Fibroblast of gingiva (primary cell): ENCODE measurements around the gene INSRR.

Experiments
- DNase-seq: peaks from one replicate; pipeline ENCODE4 v3.0.0-alpha.2; 2011; ENCODE audit warnings: low read depth

Gene INSRR

GRCh38 chr1:156894001-156894400 is 35.1 kb upstream of the INSRR start:
- DNase-seq = no peak

- DNase-seq = no peak
Observed at GRCh38 chr1:156893048-156893953, 34.4 kb upstream of the INSRR start, which contains the start of gene PEAR1. Gene PEAR1 (plus strand): TSS chr1:156893718. CDS start chr1:156903927, 10,209 bp downstream.

GRCh38 chr1:156892190-156893047 is 33.5 kb upstream of the INSRR start:
- DNase-seq = peak; percentile 84

GRCh38 chr1:156889802-156890580 is 31.1 kb upstream of the INSRR start:
- peak; percentile 63 for DNase-seq

GRCh38 chr1:156887734-156888133 is 28.8 kb upstream of the INSRR start:
- DNase-seq = no peak

GRCh38 chr1:156887317-156887716 is 28.4 kb upstream of the INSRR start:
- no peak for DNase-seq

- no peak for DNase-seq
Observed at GRCh38 chr1:156886583-156887281, 27.8 kb upstream of the INSRR start.

GRCh38 chr1:156885880-156886355 is 27.0 kb upstream of the INSRR start:
- DNase-seq = no peak

GRCh38 chr1:156885314-156885713 is 26.4 kb upstream of the INSRR start:
- peak; percentile 30 for DNase-seq

- DNase-seq = no peak
Observed at GRCh38 chr1:156884560-156885184, 25.8 kb upstream of the INSRR start.

- no peak for DNase-seq
Observed at GRCh38 chr1:156883919-156884318, 25.0 kb upstream of the INSRR start.

- no peak for DNase-seq
Observed at GRCh38 chr1:156882543-156882942, 23.6 kb upstream of the INSRR start.

- no peak for DNase-seq
Observed at GRCh38 chr1:156881663-156882062, 22.7 kb upstream of the INSRR start.

GRCh38 chr1:156881101-156881500 is 22.2 kb upstream of the INSRR start:
- DNase-seq = no peak

GRCh38 chr1:156880473-156880872 is 21.6 kb upstream of the INSRR start:
- no peak for DNase-seq

GRCh38 chr1:156879876-156880275 is 21.0 kb upstream of the INSRR start:
- no peak for DNase-seq

- no peak for DNase-seq
Observed at GRCh38 chr1:156877433-156878170, 18.7 kb upstream of the INSRR start.

GRCh38 chr1:156876281-156876680 is 17.4 kb upstream of the INSRR start:
- no peak for DNase-seq

- no peak for DNase-seq
Observed at GRCh38 chr1:156875341-156875615, 16.4 kb upstream of the INSRR start.
